ENCODE results near the gene IL25. TPM values are rescaled to one million over a fixed set of nuclear protein-coding genes. Genes with fewer than 3 reads are reported as not detected.
A peak's percentile ranks its signal among the peaks of the same experiment; 100 is the strongest.
"Not testable (repeated sequence)": the region's sequence is repeated elsewhere in the genome, so short reads cannot be mapped to it uniquely, and the experiment has no call there.

Gene IL25
- total RNA-seq, 1 donor from 2014 or later: not detected

DNA sequence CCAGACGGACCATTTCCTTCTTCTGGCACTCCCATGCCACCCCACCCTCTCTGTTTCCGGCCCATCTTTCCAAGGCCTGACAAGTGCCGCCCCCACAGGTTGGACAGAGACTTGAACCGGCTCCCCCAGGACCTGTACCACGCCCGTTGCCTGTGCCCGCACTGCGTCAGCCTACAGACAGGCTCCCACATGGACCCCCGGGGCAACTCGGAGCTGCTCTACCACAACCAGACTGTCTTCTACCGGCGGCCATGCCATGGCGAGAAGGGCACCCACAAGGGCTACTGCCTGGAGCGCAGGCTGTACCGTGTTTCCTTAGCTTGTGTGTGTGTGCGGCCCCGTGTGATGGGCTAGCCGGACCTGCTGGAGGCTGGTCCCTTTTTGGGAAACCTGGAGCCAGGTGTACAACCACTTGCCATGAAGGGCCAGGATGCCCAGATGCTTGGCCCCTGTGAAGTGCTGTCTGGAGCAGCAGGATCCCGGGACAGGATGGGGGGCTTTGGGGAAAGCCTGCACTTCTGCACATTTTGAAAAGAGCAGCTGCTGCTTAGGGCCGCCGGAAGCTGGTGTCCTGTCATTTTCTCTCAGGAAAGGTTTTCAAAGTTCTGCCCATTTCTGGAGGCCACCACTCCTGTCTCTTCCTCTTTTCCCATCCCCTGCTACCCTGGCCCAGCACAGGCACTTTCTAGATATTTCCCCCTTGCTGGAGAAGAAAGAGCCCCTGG lies 3.1 kb downstream of the IL25 start:
- DNase-seq (ENCODE audit: low spot score): no peak

DNA sequence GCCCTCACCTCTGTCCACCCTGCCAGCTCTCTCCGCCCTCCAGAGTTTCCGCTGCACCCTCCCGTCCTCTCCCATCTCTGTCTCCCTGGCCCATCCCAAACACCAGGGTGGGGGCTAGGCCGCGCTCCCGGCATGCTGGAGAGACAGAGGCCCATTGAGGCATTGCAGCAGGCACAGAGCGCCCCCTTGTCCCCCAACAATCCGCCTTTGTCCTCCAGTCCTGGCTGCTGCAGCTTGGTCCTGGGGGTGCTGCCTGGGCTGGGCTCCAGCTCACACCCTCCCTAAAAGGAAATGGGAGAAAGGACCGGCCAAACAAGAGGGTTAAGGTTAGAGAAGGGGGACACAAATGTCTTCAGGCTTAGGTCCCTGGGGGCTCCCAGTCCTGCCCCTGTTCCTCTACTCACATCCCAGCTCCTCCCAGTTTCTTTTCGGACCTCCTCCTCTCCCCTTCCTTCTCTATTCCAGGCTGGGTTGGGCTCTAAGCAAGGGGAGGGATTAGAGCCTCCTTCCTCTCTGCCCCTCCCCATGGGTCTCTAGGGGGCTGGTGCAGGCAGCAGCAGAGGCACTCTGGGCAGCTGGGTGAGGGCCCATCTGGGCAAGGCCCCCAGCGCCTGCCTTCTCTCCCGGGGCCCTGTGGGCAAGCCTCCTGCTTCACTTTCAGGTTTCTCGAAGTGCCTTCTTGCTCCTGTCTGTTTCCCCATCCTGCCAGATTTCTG lies 4.0 kb downstream of the IL25 start, which contains the start of gene CMTM5:
TSS of gene CMTM5 (plus strand) at position 565 of the 716 bp plus-strand sequence. CDS start 206 bp downstream, outside the sequence.
- DNase-seq (ENCODE audit: low spot score): no peak

DNA sequence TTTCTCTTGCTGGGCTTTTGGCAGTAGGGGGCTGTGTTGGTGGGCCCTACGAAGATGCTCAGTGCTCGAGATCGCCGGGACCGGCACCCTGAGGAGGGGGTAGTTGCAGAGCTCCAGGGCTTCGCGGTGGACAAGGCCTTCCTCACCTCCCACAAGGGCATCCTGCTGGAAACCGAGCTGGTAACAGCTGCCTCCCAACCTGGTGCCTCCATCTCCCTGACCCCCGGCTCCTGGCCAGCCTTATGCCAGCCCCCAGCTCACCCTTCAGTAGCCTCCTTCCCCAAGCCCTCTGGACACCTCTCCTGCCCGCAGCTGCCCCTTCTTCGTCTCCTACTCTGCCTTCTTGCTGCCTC lies 4.6 kb downstream of the IL25 start:
- no peak for DNase-seq (ENCODE audit: low spot score)

DNA sequence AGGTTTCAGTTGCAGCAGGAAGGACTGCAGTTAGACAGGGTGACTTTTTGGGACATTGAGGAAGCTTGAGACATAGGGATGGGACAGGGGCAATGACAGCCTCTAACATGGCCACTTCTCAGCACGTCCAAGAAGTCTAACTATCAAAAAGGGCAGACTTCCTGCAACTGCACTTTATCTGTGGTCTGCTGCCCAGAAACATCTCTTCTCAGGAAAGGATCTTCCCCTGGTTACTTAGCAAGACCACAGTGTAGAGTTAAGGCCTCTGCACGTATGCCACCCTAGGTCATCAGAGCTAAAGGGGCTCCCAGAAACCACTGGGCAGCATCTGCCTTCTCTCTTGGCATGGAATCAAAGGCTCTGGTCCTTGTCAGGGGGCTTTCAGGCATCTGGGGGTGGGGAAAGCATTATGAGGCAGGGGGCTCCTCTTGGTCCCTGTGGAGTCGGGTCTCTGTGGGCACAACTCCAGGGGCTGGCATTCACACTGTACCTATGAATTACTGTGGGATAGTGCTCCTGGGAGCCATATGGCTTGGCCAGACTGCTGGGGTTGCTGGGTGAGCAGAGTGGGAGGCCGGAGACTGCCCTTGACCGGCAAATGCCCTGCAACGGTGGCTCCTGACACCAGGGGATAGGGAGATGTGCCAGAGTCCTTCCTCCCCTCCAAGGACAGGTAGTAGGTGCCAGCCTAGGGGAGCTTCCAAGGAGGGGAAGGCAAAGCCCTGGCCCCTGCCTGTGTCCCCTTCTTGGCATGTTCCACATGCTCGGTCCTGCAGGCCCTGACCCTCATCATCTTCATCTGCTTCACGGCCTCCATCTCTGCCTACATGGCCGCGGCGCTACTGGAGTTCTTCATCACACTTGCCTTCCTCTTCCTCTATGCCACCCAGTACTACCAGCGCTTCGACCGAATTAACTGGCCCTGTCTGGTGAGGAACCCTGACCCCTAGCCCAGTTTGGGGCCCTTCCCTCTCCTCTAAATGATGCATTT lies 5.3 kb downstream of the IL25 start:
- no peak for DNase-seq (ENCODE audit: low spot score)

DNA sequence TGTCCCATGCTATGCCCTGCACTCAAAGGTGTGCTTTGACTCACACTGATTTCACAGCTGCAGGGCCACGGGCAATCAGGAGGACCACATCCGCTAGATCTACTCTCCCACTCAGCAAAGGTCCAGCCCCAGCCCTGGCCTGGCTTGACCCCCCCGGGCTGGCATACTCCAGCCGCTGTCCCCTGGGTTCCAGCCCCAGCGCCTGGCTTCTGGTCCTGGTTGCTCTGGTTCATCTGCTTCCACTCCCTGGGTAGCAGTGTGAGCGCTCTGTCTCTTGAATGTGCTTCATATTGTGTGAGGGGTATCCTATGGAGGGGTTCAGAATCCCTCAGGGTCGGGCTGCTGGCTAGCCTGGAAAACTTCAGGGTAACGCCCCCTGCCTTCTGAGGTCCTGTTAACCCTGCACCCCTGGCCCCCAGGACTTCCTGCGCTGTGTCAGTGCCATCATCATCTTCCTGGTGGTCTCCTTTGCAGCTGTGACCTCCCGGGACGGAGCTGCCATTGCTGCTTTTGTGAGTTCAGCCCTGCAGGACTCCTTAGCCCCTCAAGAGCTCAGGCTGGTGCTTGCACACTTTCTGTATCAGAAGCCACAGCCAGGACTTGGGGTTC lies 6.1 kb downstream of the IL25 start:
- DNase-seq (ENCODE audit: low spot score): no peak

DNA sequence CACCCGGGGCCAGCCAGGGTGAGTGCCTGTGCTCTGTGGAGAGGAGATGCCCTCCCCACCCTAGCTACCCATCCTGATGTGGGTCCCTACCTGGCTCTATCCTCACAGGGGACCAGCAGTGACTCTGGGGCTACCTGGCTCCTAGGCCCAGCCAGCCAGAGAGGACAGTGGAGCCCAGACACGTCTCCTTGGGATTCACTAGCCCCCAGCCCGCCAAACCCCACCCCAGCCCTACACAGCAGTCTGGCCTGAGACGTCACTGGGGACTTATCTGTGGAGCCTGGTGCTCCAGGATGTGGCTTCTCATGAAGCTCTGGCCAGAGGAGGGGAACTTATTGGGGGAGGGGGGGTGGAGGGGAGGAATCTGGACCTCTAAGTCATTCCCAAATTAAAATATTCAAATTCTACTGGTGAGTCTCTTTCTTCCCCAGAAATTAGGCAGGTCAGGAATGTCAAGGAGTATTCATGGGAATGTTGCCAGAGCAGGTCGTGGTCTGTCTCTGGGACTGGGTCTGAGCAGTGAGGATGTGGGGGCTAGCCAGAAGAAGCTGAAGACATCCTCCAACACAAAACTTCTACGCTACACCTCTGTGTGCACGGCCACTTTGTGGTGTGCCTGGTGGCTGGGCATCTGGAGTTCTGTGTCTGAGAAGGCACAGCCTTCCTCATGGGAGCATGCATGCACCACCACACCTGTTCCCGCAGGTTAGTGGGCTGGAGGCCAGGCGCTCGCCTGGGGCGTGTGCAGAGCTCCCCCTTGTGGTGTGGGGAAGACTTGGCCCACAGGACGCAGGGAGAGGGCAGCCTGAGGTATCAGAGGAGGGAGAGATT lies 7.0 kb downstream of the IL25 start:
- DNase-seq (ENCODE audit: low spot score): peak; percentile 78

DNA sequence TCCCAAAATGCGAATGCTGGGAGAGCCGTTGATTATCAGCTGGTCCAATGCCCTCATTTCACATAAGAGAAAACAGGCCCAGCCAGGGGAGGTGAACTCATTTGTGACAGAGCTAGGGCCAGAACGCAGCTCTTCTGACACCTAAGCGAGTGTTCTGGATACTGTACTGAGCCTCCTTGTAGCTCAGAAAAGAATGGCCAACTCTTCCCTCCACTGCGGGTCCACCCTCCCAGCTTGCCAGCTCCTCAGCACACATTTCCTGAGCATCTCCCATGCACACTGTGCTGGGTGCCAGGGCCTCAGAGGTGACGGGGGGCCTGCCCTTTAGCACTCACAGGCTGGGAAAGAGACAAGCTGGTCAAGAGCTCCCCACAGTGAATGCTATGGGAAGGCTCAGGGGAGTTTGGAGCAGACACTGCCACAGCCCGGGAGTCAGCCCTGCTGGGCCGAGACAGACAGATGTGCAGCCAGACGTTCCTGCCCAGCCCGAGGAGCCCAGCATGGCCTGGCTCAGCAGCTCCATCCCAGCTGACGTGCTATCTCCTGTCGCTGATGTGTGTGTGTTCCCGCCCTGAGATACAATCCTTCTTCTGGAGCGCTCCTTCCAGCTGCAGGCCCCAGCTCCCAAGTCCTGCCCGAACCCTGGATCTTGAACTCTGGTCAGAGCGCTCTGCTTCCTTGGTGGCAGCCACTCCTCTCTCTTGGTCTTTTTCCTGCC lies 7.7 kb downstream of the IL25 start:
- DNase-seq (ENCODE audit: low spot score): no peak

DNA sequence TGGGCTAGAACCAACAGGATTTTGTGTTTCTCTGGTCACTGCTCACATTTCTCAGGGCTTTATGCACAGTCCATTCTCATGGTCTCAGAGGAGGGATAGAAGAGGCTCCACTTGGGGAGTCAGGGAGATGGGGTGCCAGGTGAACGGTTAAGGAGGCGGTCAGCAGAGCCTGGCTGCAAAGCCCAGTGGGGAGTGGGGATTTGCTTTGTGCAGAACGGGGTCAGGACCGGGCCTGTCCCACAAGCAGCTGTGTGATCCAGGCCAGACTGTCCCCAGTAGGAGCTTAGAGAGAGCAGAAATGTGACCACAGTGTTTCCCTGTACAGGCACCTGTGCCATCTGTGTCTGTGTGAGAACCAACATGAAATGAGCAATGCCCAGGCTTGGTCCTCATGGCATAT lies 8.4 kb downstream of the IL25 start:
- DNase-seq (ENCODE audit: low spot score): no peak

DNA sequence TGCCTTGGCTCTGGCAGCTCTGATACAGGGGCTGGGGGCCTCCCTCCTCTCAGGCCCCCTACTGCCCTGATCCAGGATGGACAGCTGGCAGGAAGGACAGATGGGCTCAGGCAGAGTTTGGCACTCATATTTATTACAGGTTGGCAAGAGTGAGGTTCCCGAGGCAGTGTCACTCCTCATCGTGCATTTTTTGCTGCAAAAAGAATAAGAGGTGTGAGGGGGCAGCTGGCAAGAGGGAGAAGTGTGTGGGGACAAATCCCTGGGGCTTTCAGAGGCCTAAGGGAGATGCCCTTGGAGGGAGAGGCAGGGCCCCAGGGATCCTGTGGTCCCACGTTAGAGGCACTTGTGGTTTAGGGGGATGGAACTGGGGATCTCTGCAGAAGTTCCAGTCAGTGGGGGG lies 9.3 kb downstream of the IL25 start:
- no peak for DNase-seq (ENCODE audit: low spot score)

DNA sequence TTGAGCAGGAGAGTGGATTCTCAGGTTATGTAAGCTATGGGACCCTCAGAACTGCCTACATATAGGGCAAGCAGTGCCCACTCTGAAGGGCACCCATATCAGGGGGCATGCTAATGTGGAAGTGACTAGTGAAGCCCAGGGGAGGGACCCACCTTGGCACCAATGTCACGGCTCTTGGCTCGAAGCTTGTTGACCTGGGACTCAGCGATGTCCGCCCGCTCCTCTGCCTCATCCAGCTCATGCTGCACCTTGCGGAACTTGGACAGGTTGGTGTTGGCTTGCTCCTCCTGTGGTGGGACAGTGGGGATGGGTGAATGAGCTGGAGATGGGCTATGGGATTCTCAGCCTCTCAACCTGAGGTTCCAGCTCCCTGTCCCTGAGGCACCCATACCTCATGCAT lies 9.7 kb downstream of the IL25 start:
- no peak for DNase-seq (ENCODE audit: low spot score)

DNA sequence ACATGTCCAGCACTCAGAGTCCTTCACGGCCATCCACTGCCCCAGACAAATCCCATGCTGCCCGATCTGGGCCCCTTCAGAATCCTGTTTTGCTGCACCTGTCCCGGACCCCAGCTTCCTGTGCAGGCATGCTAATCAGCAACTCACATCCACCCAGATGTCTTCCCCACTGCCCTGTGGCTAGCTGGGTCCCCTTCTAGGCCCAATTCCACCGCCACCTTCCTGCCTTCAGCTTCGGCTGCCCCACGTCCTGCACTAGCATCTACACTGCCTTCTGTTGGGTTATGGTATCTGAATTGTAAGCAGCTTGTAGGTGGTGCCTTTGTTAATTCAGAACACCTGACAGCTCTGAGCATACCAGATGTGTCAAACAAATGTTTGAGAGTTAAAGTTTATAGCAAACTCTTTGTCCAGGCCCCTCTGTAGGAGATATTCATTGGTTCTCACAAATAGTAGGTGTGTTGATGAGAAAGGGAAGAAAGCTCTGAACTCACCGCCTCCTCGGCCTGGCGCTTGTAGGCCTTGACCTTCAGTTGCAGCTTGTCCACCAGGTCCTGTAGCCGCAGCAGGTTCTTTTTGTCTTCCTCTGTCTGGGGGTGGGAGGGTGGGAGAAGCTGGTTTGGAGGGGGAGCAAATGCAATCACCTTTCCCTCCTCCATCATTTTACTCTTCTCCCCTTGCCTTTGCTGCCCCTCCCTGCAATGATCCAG lies 10.3 kb downstream of the IL25 start:
- DNase-seq (ENCODE audit: low spot score): no peak

DNA sequence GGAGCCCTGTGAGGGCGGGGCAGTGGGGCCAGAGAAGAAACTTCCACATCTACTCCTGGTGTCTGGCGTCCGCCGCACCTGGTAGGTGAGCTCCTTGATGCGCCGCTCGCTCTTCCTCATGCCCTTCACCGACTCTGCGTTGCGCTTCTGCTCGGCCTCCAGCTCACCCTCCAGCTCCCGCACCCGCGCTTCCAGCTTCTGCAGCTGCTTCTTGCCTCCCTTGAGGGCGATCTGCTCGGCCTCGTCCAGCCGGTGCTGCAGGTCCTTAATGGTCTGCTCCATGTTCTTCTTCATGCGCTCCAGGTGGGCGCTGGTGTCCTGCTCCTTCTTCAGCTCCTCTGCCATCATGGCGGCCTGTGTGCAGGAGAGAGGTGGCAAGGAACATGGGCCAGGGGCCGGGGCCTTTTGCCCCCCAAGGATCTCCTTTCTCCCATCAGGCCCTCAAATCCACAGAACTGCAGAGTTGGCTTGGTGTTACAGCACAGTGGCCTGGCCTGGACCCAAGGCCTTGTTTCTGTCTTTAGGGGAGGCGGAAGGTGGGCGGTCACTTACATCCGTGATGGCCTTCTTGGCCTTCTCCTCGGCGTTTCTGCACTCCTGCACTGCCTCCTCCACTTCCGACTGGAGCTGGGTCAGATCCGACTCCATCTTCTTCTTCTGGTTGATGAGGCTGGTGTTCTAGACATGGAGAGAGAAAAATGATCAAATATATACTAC lies 11.9 kb downstream of the IL25 start:
- no peak for DNase-seq (ENCODE audit: low spot score)

DNA sequence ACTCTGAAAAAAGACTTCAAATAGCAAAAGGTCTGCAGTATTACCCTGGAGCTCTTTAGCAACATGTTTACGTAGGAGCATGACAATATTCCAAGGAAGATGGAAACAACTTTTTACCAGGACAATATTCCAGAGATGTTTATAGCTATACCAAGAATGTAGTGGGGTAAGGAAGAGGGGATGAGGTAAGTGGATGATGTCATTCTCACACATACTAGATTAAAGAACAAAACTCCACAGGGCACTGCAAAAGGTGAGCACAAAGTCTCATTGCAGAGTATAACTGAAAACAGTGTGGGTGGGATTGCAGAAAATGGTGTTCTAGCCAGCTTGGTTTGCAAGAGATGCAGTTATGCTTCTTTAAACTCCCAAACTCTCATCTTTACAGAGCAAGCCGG lies 12.6 kb downstream of the IL25 start:
- DNase-seq (ENCODE audit: low spot score): no peak

DNA sequence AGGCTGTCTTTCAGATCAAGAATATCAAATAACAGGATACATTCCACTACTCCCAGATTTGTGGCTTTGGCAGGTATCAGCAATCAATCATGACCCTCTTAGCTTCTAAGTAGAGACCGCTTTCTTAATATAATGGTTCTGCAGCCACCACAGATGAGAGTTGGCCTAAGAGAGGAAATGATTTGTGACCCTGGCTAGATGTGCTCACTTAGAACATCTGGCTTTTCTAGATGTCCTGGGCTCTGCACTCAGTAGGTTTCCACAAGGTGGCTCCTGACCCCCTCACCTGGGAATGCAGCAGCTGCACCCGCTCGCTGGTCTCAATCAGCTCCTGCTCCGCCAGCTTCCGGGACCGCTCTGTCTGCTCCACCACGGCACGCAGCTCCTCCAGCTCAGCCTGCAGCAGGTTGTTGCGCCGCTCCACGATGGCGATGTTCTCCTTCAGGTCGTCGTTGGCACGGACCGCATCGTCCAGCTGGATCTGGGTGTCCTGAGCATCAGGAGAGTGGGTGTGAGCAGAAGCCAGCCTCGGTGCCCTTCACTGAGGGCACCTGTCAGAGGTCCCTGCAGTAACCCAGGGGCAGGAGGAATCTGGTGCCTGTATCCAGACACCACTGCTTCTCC lies 13.1 kb downstream of the IL25 start:
- DNase-seq (ENCODE audit: low spot score): no peak

DNA sequence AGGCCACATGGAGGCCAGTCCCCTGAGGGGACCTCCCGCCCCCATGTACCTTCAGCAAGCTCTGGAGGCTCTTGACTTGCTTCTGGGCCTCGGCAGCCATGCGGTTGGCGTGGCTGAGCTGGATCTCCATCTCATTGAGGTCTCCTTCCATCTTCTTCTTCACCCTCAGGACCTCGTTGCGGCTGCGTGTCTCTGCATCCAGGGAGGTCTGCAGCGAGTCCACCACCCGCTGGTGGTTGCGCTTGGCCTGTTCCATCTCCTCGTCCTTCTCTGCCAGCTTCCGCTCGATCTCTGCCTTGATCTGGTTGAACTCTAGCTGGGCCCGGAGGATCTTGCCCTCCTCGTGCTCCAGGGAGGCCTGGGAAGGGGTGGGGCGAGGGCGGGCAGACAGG lies 13.7 kb downstream of the IL25 start:
- DNase-seq (ENCODE audit: low spot score): not testable (repeated sequence)

DNA sequence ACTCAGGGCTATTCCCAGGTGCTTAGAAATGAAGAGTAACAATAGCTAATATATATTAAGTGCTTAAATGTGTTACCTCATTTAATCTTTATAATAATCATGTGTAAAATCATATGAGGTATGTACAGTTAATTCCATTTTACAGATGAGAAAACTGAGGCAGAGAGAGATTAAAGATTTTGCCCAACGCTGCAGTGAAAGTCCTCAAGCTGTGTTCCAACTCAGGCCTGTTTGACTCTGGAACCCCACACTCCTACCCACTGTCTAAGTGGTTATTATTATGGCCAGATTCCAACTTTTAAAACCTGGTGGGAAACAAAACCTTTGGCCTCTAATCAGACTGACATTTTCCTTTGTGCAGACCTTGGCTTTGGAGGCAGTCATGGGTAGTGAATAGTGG lies 14.4 kb downstream of the IL25 start:
- no peak for DNase-seq (ENCODE audit: low spot score)

DNA sequence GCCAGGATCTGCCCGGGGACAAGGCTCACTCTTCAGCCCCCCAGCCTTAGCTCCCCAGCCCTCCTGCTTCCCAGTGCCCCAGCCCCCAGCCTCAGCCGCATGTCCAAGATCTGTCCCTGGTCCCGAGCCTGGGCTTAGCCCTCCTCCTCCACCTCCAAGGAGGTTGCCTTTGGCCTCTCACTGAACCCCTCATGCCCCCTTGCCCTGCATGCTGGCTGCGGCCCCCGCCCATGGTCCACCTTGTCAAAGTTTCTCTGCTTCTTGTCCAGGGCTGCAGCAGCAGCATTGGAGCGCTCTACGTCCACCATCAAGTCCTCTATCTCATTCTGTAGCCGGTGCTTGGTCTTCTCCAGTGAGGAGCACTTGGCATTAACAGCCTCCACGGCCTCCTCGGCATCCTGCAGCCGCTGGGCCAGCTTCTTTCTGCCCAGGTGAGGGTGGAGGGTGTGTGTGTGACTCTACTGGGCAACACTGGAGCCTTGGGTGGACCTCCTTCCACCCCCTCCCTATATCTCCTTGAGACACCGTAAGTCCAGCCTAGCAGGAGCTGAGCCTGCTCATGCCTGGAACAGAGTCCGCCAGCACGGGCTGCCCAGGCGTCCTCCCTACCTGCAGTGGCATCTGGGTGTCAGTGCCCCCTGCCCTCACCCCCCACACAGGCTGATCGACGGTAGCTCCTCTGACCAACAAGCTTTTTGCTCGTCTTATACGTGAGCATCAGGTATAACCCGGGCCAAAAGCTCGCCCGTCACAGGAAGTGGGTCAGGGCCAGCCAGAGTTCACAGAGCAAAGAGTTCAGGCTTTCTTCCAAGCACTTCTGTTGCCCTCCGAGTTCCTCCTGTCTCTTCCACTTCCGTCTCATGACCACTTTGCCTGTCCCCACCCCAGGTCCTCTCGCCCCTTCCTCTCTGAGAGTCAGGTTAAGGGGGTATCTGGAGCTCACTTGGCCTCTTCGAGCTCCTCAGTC lies 15.6 kb downstream of the IL25 start:
- no peak for DNase-seq (ENCODE audit: low spot score)
